Adrenal gland (tissue), 12 donors: ENCODE measurements around the gene CNTD1. TPM values are rescaled to one million over a fixed set of nuclear protein-coding genes. Genes with fewer than 3 reads are reported as not detected.

Experiments used
- DNase-seq, 7 donors: peaks; one replicate each; pipeline ENCODE4 v3.0.0-alpha.2; 2019 to 2020
- H3K27ac ChIP-seq, 5 donors: fragments of 200-600 bp; sonication (generic) in 4 of 5; 1 replicate in 3 of 5; 2 replicates in 2 of 5; pipeline versions ENCODE4 v1.5.1 to v1.8.0; 2016 to 2020; ENCODE audit warnings: mild to moderate bottlenecking in 1 of 5
- H3K27me3 ChIP-seq: fragments of 200-600 bp; 2 replicates; pipeline ENCODE4 v1.8.0; 2021
- H3K36me3 ChIP-seq, 2 donors: fragments of 200-600 bp; replicated peaks in 1 of 2; 1 replicate in 1 of 2; 2 replicates in 1 of 2; pipeline versions ENCODE4 v1.5.1 to v1.8.0; 2018 to 2022
- H3K4me1 ChIP-seq, 2 donors: fragments of 200-600 bp; replicated peaks in 1 of 2; 1 replicate in 1 of 2; 2 replicates in 1 of 2; pipeline versions ENCODE4 v1.5.1 to v1.8.0; 2018 to 2021
- H3K4me3 ChIP-seq, 4 donors: fragments of 200-600 bp; sonication (generic) in 3 of 4; one replicate each; pipeline ENCODE4 v1.5.1; 2016 to 2018
- H3K9me3 ChIP-seq, 3 donors: fragments of 200-600 bp; sonication (generic) in 1 of 3; replicated peaks in 1 of 3; 1 replicate in 2 of 3; 2 replicates in 1 of 3; pipeline versions ENCODE4 v1.5.1 to v1.8.0; 2016 to 2021
- POLR2A ChIP-seq, 2 donors: fragments of 450-650 bp; IDR thresholded peaks; one replicate each; pipeline ENCODE4 v1.6.1; 2017; ENCODE audit warnings: antibody characterized with exemption in 2 of 2, mild to moderate bottlenecking in 2 of 2, moderate library complexity in 1 of 2
- WGBS, 4 donors: extraction: QIAGEN DNeasy Blood & Tissue Kit in 2 of 4; methylation state at CpG; one replicate each; pipeline versions ENCODE4 v1.1.5 to v1.1.7; 2013 to 2017; 5-methylcytosine and 5-hydroxymethylcytosine counted together
- intact Hi-C, 2 donors: fragments of 100-400 bp; cut with DNase I; formaldehyde crosslinking; loops; one replicate each; pipeline versions ENCODE4 v1.14.1 to v1.15.0; 2022 to 2023
- polyA plus RNA-seq, 3 donors: library from polyadenylated mRNA; stranded (reverse); fragments of 200-250 nt in 2 of 3; fragments of 350-450 nt in 1 of 3; fragmentation: Illumina TruSeq in 1 of 3; extraction: RNeasy Lipid Tissue Mini Kit (QIAGEN cat#74804) in 1 of 3; gene quantifications; one replicate each; pipeline ENCODE4 v1.2.3, GENCODE V29; 2013 to 2014
- total RNA-seq, 9 donors: library from RNA; depleted of rRNA in 4 of 9; stranded (reverse); fragments of >200 nt in 4 of 9; fragments of 120-200 nt in 1 of 9; fragmentation: NEBNext Ultra II Directional in 1 of 9; extraction: Animal tissue kit (Norgen Biotek cat#: 25700) in 1 of 9; gene quantifications; one replicate each; pipeline versions ENCODE4 v1.1.0 to v1.2.4, GENCODE V29; 2013 to 2023
- TF ChIP-seq, protein P1 (sequence below), 6 experiments: fragments of 450-650 bp in 4 of 6; fragments of 200-600 bp in 2 of 6; sonication (generic) in 1 of 6; IDR thresholded peaks; 1 replicate in 5 of 6; 2 replicates in 1 of 6; pipeline versions ENCODE4 v1.5.1 to v1.8.0; 2016 to 2021; ENCODE audit warnings: antibody characterized with exemption in 6 of 6, mild to moderate bottlenecking in 2 of 6, moderate library complexity in 1 of 6
- donor health status: healthy with polysubstance abuse.
- donor health status: Bipolar disorder and iron deficiency.
- donor health status: DM: yes; HTN: yes; CAD: no.
- donor health status: DM: no; HTN: no; CAD: no.
- donor health status: DM: no; HTN: no; CAD: no.
- donor health status: DM: yes; HTN: yes; CAD: no.

The CNTD1 gene
- total and polyA plus RNA-seq, 12 donors = 0.24 to 8.2 (median 0.32) TPM; not detected in 5

DNA sequence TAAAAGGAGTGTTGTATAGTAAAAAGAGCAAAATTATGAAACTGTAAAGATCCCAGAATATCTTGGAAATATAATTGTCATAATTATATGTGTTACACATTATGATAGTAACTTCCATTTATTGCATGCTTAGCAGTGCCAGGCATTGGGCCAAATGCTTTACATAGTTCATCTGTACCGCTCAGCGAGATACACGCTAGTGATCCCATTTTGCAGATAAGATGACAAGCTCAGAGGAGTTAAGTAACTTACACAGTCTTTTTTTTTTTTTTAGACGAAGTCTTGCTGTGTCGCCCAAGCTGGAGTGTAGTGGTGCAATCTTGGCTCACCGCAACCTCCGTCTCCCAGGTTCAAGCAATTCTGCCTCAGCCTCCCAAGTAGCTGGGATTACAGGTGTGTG is 47.0 kb upstream of the CNTD1 start:
- H3K27me3 ChIP-seq = no peaks in the 10 kb centered on the region
- H3K4me3 ChIP-seq = no peak overlapping the region
- peak in 1 of 7 donors; percentile 10 for DNase-seq
- WGBS, 4 donors = 62 to 73% (median 68%) methylated on average over 7 of the region's 7 CpGs
- intact Hi-C loops = no loop called here
- TF ChIP-seq, protein P1, sequence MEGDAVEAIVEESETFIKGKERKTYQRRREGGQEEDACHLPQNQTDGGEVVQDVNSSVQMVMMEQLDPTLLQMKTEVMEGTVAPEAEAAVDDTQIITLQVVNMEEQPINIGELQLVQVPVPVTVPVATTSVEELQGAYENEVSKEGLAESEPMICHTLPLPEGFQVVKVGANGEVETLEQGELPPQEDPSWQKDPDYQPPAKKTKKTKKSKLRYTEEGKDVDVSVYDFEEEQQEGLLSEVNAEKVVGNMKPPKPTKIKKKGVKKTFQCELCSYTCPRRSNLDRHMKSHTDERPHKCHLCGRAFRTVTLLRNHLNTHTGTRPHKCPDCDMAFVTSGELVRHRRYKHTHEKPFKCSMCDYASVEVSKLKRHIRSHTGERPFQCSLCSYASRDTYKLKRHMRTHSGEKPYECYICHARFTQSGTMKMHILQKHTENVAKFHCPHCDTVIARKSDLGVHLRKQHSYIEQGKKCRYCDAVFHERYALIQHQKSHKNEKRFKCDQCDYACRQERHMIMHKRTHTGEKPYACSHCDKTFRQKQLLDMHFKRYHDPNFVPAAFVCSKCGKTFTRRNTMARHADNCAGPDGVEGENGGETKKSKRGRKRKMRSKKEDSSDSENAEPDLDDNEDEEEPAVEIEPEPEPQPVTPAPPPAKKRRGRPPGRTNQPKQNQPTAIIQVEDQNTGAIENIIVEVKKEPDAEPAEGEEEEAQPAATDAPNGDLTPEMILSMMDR (IDR thresholded peaks at IDR 0.05) = no peak
- TF ChIP-seq POLR2A (IDR thresholded peaks at IDR 0.05) = no peak
- no peaks in the 10 kb centered on the region for H3K9me3 ChIP-seq
- no peaks in the 10 kb centered on the region for H3K36me3 ChIP-seq
- peaks cover 0 to 13% of the 10 kb centered on the region in 2 donors for H3K4me1 ChIP-seq
- H3K27ac ChIP-seq = no peak overlapping the region

DNA sequence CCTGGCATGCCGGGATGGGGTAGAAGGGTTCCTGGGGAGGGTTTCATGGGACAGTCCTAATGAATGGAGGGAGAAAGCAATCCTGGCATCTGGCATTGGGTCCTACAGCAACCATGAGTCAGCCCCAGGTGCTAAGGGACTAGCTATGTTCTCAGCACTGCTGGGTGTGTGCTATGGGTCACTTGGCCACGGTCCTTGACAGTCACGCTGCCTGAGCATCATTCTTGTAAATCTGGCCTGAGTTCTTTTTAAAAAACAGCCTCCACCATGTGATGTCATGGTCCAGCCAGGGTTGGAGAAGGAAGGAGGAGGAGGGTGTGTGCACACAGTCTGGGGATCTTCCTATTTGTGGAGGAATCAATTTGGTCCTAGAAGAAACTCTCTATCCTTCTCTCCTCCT is 43.9 kb upstream of the CNTD1 start:
- H3K27ac ChIP-seq = no peak overlapping the region

DNA sequence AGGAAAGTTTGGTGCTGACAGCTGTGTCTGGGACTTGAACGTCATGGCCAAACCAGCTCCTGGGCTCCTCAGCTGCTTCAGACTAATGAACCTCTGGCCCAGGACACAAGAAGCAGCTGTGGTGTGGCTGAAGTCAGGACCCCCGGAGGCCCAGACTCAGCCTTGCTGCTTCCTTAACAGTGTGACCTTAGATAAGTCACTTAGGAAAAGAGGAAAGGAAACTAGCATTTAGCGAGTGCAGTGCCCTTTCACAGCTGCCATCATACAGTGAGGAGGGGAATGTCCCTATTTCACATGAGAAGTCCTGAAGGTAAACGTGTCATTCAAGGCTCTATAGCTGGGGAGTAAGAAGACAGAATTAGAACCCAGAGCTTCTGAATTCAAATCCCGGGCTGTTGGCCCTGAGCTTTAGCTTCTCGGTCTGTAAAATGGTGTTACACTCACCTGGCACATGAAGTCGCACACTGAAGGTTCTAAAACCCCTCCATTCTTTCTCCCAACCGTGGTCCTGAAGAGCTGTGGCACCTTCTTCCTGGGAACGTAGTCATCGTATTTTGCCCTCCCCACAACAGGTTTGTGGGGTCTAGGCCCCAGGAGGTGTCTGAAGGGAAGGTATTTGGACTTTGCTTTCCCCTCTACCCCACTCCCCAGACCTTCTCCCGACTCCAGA is 38.5 kb upstream of the CNTD1 start:
- no peaks in the 10 kb centered on the region for H3K27me3 ChIP-seq
- peak overlapping the region in 1 of 4 donors; percentile 59 for H3K4me3 ChIP-seq
- DNase-seq = no peak
- H3K4me1 ChIP-seq = peaks cover 9 to 17% of the 10 kb centered on the region in 2 donors
- no peak overlapping the region for H3K27ac ChIP-seq
- H3K9me3 ChIP-seq = no peaks in the 10 kb centered on the region
- no peaks in the 10 kb centered on the region for H3K36me3 ChIP-seq
- TF ChIP-seq POLR2A (IDR thresholded peaks at IDR 0.05) = no peak
- TF ChIP-seq, protein P1 (IDR thresholded peaks at IDR 0.05) = no peak
- intact Hi-C loops = loop anchor here (5.0 kb wide), 1 partner anchor 38 kb away; no protein-coding TSS in a partner anchor
- 43 to 51% (median 47%) methylated on average over 10 to 11 of the region's 11 CpGs for WGBS, 4 donors

More for the DNA sequence above, 43.9 kb upstream of the CNTD1 start:
- Histone ChIP-seq H3K9me3 (no peaks in the 10 kb centered on the region), H3K27me3 (no peaks in the 10 kb centered on the region), H3K4me3 (no peak overlapping the region), H3K4me1 (peaks cover 0 to 6% of the 10 kb centered on the region in 2 donors), H3K36me3 (no peaks in the 10 kb centered on the region)
- TF ChIP-seq, protein P1 (IDR thresholded peaks at IDR 0.05) = no peak
- no peak for TF ChIP-seq POLR2A (IDR thresholded peaks at IDR 0.05)
- intact Hi-C loops = no loop called here
- 69 to 80% (median 73%) methylated on average over 1 to 3 of the region's 3 CpGs for WGBS, 4 donors
- no peak for DNase-seq

DNA sequence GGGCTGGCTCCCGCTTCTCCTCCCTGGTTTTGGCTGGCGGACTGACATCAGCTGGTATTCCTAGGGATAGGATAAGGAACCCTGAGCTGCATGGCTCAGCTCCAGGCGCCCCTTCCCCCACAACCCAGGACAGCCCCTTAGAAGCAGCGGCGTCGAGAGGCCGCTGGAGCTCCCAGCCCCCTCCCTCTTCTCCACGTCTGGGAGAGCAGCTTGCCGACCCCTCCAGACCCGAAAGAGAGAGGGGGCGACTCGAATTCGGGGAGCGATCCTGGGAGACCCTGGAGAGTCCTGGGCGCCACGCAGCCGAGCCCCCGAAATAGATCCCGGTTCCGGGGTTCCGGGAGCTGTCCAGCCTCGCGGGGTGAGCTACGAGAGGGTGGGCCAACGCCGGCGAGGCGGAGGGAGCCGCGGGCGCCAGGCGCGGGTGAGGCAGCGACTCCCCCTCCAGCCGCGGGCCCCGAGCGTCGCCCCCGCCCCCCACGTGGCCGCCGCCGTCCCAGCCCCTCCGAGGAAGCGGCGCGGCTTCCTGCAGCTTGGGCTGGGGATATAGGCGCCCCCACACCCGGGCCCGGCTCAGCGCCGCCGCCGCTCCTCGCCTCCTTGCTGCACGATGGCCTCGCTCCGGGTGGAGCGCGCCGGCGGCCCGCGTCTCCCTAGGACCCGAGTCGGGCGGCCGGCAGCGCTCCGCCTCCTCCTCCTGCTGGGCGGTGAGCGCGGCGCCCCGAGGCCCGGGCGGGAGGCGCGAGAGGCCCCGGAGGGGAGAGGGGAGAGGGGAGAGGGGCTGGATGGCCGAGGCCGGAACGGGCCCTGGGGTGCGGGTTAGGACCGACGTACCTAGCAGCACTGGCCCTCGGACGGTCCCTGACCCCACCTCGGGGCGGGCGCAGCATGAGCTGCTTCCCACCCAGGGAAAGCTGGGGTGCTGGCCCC is 37.7 kb upstream of the CNTD1 start, which contains the start of gene RAMP2:
Gene RAMP2 (plus strand): TSS at position 576 of the 930 bp plus-strand sequence. CDS start 35 bp downstream, at position 611.
- Histone ChIP-seq H3K27ac (peak within 1 kb of the TSS in 1 of 5 donors; percentile 59), H3K9me3 (no peaks in the 10 kb centered on the region), H3K36me3 (no peaks in the 10 kb centered on the region), H3K4me3 (peak within 1 kb of the TSS in 2 of 4 donors; percentile 13 to 59), H3K4me1 (peaks cover 9 to 17% of the 10 kb centered on the region in 2 donors), H3K27me3 (no peaks in the 10 kb centered on the region)
- peak in 2 of 7 donors; percentile 32 to 41 for DNase-seq
- WGBS, 4 donors = 2 to 50% (median 16%) methylated on average over 2 to 90 of the region's 92 CpGs
- intact Hi-C loops = loop anchor here (5.0 kb wide), 1 partner anchor 39 kb away; no protein-coding TSS in a partner anchor
- no peak for TF ChIP-seq POLR2A (IDR thresholded peaks at IDR 0.05)
- TF ChIP-seq, protein P1 (IDR thresholded peaks at IDR 0.05) = no peak
